Right ventricle myocardium inferior (tissue), 1 donor: ENCODE data around the gene GPC6. TPM values are rescaled to one million over a fixed set of nuclear protein-coding genes. Genes with fewer than 3 reads are reported as not detected.

Source experiments
- ATAC-seq: fragments of 200-7000 bp; cut with Tn5 transposase; one replicate; pipeline ENCODE4 v1.9.1; 2020; ENCODE audit warnings: mild to moderate bottlenecking, moderate library complexity
- DNase-seq: peaks from one replicate; pipeline ENCODE4 v3.0.0; 2021; ENCODE audit errors: missing footprints
- intact Hi-C: fragments of 100-400 bp; cut with DNase I; formaldehyde crosslinking; loops from one replicate; pipeline ENCODE4 v1.11.0; 2022
- total RNA-seq: library from RNA; stranded (reverse); fragmentation: NEBNext Ultra II Directional; extraction: Animal tissue kit (Norgen Biotek cat#: 25700); gene quantifications from one replicate; pipeline ENCODE4 v1.2.1, GENCODE V29; 2021
- donor health status: DM: no; HTN: yes; CAD: no; lungs with severe emphysema.

Gene GPC6
- total RNA-seq, 1 donor from 2014 or later = 2.6 TPM

GRCh38 chr13:94053986-94054593 is 827.5 kb downstream of the GPC6 start:
- no peak for ATAC-seq
- DNase-seq = peak; percentile 54
- intact Hi-C loops = no loop called here

GRCh38 chr13:94056362-94056990 is 829.9 kb downstream of the GPC6 start:
- intact Hi-C loops = no loop called here
- ATAC-seq = no peak

DNA sequence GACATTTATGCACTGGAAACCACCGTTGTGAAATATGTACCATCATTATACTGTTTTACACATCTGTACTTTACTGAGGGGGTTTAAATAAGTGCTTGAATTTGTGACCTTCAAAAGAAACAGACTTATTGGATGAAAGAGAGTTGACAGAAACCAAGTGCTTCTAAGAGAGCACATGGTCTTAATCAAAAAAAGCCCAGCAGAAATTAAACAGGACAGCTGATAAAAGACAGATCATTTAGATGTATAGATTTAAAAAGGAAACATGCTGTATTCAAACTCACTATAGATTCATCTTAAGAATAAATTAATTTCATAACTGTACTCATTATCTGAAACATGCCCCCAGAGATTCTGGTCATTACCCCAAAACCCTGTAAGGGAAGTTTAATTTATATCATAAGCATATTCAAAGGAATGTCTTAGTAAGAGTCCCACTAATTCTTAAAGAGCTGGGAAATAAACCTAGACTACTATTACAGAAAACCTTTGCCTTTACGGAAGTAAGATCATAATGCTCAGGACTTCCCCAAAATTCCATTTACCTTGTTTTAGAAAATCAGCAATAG is 831.1 kb downstream of the GPC6 start:
- no peak for DNase-seq
- intact Hi-C loops = no loop called here
- ATAC-seq = no peak

More at GRCh38 chr13:94056362-94056990, 829.9 kb downstream of the GPC6 start:
- no peak for DNase-seq

- intact Hi-C loops = no loop called here
- DNase-seq (no peak), ATAC-seq (no peak)
Observed at GRCh38 chr13:94058821-94059360, 832.3 kb downstream of the GPC6 start.

DNA sequence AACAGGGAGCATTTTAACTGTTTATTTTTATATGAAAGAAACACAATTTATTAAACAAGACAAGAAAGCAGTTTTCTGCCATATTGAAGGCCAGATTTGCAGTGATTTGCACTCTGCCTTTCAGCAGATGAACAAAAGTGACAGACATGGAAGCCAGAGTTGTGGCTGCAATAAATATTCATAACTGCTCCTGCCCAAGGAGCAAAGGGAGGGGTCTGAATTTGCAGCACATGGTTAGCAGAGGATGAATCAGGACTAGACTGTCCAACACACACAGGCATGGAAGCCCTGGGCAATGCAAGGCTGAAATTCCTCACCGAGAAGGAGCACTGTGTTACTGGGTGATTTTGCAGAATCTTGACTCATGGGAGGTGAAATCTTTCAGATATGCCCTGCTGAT is 834.7 kb downstream of the GPC6 start:
- DNase-seq (no peak), ATAC-seq (no peak)
- intact Hi-C loops = no loop called here

- intact Hi-C loops = no loop called here
- DNase-seq = no peak
- no peak for ATAC-seq
Observed at GRCh38 chr13:94063096-94063495, 836.5 kb downstream of the GPC6 start.

DNA sequence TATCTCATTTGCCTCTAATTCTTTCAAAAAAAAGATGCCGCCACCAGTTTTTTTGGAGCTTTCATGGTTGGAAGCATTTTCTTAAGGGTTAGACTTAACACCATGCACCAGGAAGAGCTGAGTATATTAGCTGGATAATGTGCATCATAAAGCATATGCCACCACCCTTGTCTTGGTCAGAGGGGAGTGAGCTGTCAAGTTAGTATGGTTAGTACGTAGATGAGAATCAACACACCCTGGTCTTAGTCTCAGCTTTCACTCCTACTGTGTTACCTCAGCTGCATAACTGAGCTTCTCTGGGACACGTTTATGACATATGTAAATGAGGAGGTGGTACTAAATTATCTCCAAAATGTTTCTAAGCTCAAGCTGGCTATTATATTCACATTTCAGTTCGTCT is 837.2 kb downstream of the GPC6 start:
- ATAC-seq = no peak
- intact Hi-C loops = no loop called here
- no peak for DNase-seq

DNA sequence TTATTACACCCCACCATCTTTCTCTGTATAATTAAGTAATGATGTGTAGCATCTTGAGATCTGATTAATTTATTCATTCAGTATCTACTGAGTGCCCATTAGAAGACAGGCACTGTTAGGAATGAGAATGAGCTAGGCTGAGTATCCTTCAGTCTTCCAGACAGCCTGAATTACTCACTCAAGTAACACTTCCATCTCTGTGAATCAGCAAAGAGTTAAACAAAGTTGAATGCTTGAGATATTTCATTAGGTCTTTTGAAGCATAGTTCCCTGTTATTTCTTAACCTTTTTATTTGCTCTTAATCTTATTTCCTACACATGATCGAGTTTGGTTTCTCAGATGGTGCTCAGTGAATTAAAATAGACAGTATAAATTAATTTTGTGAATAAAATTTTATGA is 839.1 kb downstream of the GPC6 start:
- intact Hi-C loops = no loop called here
- DNase-seq (no peak), ATAC-seq (no peak)

- ATAC-seq (no peak), DNase-seq (no peak)
- intact Hi-C loops = no loop called here
Observed at GRCh38 chr13:94073007-94073744, 846.6 kb downstream of the GPC6 start.

DNA sequence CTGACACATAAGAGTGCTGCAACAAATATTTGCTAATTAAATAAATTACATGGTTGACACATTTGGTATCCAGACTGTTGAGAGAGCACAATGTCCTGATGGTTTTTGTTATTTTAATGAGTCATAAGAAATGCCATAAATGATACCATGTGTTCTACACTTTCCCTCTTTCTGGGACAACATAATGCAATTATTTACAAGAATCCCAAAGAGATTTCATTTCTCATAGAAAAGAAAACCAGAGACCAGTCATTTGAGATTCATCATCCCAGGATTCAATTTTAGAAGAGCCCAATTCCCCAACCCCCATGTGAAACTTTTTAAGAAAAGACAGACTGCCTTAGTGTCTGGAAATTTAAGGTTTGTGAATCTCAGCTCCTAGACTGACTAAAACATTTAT is 853.3 kb downstream of the GPC6 start:
- intact Hi-C loops = no loop called here
- ATAC-seq = no peak
- DNase-seq = no peak

DNA sequence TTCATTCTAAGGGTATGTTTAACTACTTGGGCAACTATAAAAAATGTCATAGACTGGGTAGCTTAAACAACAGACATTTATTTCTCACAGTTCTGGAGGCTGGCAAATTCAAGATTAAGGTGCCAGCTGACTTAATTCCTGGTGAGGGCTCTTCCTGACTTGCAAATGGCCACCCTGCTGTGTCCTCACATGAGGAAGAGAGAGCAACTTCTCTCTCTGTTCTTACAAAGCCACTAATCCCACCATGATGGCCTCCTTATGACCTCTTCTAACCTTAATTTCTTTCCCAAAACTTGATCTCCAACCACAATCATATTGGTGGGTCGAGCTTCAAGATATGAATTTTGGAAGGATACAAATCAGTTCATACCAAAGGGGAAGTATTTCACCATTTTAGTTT is 853.9 kb downstream of the GPC6 start:
- DNase-seq (no peak), ATAC-seq (no peak)
- intact Hi-C loops = no loop called here

- intact Hi-C loops = no loop called here
Observed at GRCh38 chr13:94087100-94087499, 860.5 kb downstream of the GPC6 start.

GRCh38 chr13:94088742-94089141 is 862.1 kb downstream of the GPC6 start:
- intact Hi-C loops = no loop called here
- no peak for DNase-seq
- ATAC-seq = no peak

More at GRCh38 chr13:94087100-94087499, 860.5 kb downstream of the GPC6 start:
- ATAC-seq = no peak
- DNase-seq = no peak

DNA sequence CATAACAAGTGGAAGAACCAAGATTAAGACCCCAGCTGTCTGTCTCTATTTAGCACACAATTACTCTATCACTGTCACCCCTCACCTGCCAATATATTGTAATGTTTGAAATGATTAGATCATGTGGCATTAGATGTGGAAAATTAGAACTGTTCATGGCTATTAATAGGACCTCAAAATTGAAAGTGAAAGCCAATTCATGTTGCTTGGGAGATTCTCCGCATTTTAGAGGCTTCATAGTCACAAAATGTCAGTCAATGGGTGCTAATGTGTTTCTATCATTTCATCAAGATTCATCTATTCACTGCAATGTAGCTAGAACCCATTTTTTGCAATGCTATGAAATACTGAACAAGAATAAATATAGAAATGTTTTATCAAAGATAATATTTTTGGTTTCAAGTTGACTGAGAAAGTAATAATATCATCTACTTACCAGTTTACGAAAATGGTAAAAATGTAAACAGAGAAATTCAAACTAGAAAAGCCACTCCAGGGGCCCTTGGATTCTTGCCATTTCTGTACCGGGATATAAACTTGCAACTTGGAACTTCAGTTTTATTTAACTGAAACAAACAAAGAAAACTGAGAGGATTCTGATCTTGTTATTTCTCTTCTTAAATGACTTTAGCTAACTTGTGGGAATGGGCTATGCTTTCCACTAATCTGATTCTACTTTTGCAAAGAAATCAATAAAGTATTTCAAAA is 864.3 kb downstream of the GPC6 start:
- DNase-seq (no peak), ATAC-seq (no peak)
- intact Hi-C loops = no loop called here

- intact Hi-C loops = no loop called here
- no peak for DNase-seq
- no peak for ATAC-seq
Observed at GRCh38 chr13:94093652-94094315, 867.2 kb downstream of the GPC6 start.

DNA sequence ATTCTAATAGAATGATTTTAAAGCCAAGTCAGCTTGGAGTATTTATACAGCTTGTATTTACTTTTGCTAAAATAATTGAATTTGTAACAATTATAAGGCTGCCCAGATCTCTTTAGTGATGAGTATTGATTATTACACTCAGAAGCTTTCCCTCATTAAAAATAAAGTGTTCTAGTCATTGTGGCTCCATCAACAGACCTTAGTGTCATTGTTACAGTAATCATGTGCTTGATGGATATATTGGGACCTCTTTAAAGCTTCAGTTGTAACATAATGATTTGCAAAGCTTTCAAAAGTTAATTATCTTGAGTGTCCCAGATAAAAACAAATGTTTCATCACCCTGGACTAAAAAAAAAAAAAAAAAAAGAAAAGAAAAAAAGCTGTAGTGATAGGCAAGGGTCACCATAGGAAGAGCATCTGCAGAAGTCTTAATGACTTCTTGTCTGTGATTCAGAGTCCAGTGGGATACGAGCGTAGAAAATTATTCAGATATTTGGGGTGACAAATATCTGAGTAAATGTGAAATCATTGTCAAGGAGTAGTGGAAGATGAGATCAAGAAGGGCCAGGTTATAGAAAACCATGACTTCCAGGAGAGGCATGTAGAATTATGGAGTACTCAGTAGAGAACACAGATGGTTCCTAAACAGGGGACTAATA is 883.2 kb downstream of the GPC6 start:
- no peak for DNase-seq
- intact Hi-C loops = no loop called here
- ATAC-seq = no peak

DNA sequence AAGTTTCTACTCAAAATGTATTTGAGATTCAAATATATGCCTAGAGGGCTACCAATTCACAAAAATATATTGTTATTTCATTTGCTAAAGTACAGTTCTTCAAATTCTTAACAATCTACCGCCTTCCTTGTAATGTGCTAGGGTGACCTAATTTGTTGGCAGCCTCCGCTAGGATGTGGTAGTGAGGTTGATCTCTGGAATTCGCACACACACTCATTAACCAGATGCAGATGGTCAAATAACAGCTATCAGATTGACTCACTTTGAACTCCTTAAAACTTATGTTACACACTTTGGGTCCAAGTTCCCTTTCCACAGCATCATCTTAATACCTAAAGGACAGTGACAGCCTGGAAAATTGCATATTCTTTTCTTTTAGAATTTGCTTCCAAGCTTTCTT is 885.6 kb downstream of the GPC6 start:
- ATAC-seq = peak; percentile 60
- intact Hi-C loops = no loop called here
- no peak for DNase-seq

DNA sequence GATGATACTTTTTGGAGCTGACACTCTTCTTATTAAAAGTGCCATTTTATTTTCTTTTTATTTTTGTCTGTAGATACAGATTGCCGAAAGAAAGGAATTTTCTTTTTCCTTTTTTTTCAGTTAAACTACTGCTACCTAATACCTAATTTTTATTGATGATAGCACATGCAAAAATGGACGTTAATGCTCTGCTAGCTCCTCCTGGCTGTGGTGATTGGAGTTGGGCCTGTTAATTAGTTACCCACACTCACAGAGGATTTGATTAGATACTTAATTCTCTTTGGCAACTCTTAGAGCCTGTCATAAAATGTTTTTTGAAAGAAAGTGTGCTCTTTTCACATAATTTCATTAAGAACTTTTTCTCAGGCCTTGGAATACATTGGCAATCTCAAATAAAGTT is 886.1 kb downstream of the GPC6 start:
- intact Hi-C loops = no loop called here
- no peak for DNase-seq
- ATAC-seq = no peak
